ENCODE data around the gene NLRC3. TPM values are rescaled to one million over a fixed set of nuclear protein-coding genes. Genes with fewer than 3 reads are reported as not detected.

NLRC3 gene
- total RNA-seq, 2 experiments from 2014 or later = 12.6 TPM

DNA sequence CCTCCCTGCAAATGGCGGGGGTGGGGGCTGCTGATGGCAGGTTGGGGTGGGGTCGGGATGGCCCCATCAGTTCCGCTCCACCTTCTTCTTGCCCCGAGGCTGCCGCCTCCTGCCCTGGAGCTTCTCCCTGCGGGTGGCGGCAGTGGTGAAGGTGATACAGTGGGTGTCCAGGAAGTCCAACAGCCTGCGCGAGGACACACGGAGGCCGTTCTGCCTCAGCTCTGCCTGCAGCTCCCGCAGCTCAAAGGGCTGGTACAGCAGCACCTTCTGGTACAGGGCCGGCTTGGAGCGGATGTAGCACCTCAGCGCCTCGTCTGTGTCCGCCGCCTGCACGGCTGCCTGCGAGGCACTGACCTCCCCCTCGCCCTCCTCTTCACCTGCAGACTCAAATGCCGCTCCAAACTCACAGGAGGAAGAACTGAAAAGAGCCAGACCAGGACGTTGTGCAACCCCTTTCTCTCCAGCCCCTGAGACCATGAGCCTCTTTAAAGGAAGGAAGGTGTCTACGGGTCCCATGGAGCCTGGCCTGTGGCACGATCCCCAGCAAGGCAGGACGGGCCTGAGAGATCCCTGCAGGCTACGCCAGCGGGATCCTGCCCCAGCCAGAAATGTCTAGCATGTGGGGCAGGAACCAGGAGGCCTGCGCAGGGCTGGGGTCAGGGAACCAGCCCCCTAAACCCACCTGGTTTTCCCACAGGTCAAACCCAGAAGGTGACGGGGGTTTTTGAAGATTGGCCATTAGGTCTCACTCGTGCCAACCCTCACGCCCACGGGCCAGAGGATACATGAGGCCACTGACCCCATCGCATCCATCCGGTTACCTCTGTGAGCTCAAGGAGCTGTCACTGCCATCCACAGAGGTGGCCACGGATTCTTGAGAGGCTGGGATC lies 5.3 kb upstream of the NLRC3 start:
- POLR2A ChIA-PET = no interaction called here
- CTCF ChIA-PET = no interaction called here

DNA sequence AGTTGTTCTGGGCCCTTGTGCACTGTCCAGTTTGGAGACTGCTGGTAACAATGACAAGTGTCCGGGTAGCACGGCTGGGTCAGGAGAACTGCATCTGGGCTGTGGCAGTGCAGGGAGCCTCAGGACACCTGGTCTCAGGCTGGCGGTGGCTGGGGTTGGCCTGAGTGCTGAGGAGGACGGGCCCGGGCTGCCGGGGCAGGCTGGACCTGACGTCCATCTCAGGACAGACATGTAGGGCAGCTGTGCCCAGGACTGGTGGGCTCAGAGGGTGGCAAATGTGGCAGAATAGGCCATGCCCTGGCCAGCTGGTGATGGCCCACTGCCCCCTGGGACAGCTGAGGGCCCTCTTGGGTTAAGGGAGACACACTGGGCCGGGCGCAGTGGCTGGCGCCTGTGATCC lies 4.2 kb upstream of the NLRC3 start:
- ChIA-PET CTCF (no interaction called here), POLR2A (no interaction called here)

GRCh38 chr16:3580686-3581085 lies 3.5 kb upstream of the NLRC3 start:
- CTCF ChIA-PET = interaction anchor here (0.5 kb wide), 1 partner anchor 290 kb away, joined by 4 read pairs; no protein-coding TSS in a partner anchor
- POLR2A ChIA-PET = interaction anchor here (0.6 kb wide), 1 partner anchor 143 kb away, joined by 5 read pairs; no protein-coding TSS in a partner anchor

DNA sequence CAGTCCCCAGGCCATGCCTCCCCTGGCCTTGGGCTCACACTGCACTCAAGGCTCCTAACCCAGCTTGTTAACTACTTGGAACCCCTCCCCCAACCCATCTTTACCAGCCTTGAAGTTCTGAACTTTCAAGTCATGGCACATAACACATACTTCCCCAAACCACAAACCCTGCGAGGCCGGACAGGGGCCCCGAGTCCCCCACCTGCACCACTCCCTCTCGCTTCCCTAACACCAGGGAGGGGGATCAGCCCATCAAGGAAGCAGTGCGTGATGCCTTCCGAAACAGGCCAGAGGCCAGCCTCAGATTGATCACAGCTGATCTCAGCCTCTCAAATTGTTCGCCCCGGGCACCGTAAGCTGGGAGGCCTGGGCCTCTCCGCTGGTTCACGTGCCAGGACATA lies 3.0 kb upstream of the NLRC3 start:
- ChIA-PET POLR2A (interaction anchor here (0.6 kb wide), 1 partner anchor 143 kb away, joined by 5 read pairs; no protein-coding TSS in a partner anchor), CTCF (interaction anchor here (0.5 kb wide), 1 partner anchor 290 kb away, joined by 4 read pairs; no protein-coding TSS in a partner anchor)

GRCh38 chr16:3579776-3580175 lies 2.6 kb upstream of the NLRC3 start:
- ChIA-PET POLR2A (no interaction called here), CTCF (no interaction called here)

GRCh38 chr16:3578610-3579551 lies 1.7 kb upstream of the NLRC3 start:
- ChIA-PET CTCF (no interaction called here), POLR2A (no interaction called here)

DNA sequence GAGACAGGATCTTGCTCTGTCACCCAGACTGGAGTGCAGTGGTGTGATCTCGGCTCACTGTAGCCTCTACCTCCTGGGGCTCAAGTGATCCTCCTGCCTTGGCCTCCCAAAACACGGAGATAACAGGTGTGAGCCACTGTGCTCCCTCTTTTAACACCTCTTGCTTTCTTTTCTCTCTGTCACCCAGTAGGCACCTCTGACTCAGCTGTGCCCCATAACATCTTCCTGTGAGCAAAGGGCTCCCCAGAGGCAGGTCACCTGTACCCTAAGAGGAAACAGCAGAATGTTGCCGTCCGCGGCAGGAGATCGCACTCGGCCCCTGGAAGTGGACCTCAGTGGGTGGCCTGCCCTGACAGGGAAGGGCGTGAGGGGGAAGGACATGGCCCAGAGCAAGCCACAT lies 918 bp upstream of the NLRC3 start:
- CTCF ChIA-PET = no interaction called here
- POLR2A ChIA-PET = interaction anchor here (0.6 kb wide), 1 partner anchor 29 kb away, joined by 3 read pairs; no protein-coding TSS in a partner anchor

- ChIA-PET POLR2A (no interaction called here), CTCF (no interaction called here)
These were observed 992 bp downstream of the NLRC3 start for GRCh38 chr16:3576211-3576610.

- CTCF ChIA-PET = no interaction called here
- POLR2A ChIA-PET = no interaction called here
These were observed 1.7 kb downstream of the NLRC3 start for GRCh38 chr16:3575491-3575890.

DNA sequence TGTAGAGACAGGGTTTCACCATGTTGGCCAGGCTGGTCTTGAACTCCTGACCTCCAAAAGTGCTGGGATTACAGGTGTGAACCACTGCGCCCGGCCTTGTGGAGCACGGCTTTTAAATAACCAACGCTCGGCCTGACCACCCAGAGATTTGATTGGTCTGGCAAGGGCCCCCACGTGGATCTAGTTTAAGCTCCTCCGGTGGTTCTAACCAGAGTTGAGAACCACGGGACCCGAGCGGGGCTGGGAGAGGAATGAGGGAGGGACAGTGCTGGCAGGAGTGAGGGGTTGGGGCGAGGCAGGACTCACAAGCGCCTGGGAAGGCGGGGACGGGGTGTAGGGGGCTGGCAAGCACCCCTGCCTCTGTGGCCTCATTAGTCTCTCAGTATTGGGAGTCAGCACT lies 3.0 kb downstream of the NLRC3 start:
- CTCF ChIA-PET = no interaction called here
- POLR2A ChIA-PET = no interaction called here

GRCh38 chr16:3573146-3573815 lies 3.9 kb downstream of the NLRC3 start:
- ChIA-PET POLR2A (interaction anchor here (0.6 kb wide), 2 partner anchors 394 to 698 kb away, joined by 3 to 7 read pairs; no protein-coding TSS in a partner anchor), CTCF (no interaction called here)

DNA sequence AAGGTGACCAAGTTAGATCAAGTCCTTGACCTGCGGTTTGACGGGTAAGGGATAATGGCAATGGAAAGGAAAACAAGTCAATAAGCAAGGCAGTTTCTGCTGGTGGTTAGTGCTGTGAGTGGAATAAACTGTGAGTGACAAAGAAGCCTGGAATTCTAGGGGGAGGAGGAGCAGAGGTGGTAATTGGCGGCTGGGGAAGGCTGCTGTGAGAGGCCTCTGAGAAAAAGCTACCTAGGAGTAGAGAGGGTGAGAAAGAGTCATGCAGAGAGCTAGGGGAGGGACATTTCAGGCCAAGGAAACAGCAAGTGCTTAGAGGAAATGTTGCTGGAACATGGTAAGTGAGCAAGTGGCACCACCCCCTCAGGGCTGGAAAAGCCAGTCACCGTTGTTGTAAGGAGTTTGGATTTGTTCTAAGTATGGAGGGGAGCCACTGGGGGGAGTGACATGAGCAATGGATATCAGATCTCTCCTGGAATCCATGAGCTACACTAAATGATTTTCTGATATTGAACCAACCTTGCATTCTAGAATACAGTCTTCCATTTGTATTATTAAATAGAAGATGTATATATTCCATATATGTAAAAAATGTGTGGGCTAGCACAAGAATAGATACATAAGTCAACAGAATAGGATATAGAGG lies 6.7 kb downstream of the NLRC3 start:
- CTCF ChIA-PET = interaction anchor here (0.7 kb wide), 2 partner anchors 106 to 188 kb away, joined by 3 to 4 read pairs; no protein-coding TSS in a partner anchor
- POLR2A ChIA-PET = no interaction called here

- CTCF ChIA-PET = no interaction called here
These were observed 7.4 kb downstream of the NLRC3 start for GRCh38 chr16:3569851-3570250.

GRCh38 chr16:3566990-3567389 lies 10.2 kb downstream of the NLRC3 start:
- ChIA-PET POLR2A (interaction anchor here (0.6 kb wide), 1 partner anchor 71 kb away, joined by 4 read pairs; no protein-coding TSS in a partner anchor), CTCF (interaction anchor here (1.0 to 2.0 kb wide), 2 partner anchors 17 to 45 kb away, joined by 4 read pairs; partner anchors contain the start of gene SLX4)

More at GRCh38 chr16:3569851-3570250, 7.4 kb downstream of the NLRC3 start:
- POLR2A ChIA-PET = no interaction called here

GRCh38 chr16:3564889-3565141 lies 12.4 kb downstream of the NLRC3 start:
- CTCF ChIA-PET = interaction anchor here (0.6 kb wide), 1 partner anchor 9 kb away, joined by 4 read pairs; no protein-coding TSS in a partner anchor
- POLR2A ChIA-PET = no interaction called here

DNA sequence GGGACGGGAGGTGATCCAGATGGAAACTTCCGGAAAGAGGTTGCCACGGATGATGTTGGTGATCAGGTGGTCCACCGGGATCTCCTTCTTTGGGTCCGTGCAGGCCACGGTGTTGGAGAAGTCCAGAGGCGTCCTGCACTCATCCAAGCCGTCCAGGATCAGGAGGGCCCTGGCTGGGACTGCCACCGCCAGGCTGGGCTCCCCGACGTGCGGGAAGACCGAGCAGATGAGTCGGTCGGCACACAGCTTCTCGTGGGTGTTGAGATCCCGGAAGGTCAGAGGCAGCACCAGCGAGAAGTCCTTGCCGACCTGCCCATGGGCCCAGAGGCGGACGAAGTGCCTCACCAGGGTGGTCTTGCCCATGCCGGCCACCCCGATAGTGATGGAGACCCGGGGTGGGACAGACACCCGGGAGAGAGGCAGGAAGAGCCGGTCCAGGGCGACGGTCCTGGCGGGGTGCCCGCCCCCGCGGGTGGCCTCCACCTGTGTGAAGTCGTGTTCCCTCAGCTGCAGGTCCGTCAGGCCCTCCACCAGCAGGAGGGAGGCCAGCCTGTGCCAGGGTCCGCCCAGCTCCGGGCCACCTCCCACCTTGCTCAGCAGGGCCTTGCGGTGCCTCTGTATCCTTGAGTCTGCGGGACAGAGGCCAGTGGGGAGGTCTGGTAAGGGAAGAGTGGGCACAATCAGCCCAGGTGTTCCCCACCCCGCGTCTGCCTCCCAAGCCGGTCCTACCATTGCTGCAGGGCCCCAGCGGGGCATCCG lies 12.9 kb downstream of the NLRC3 start:
- ChIA-PET CTCF (no interaction called here), POLR2A (no interaction called here)

GRCh38 chr16:3562914-3563480 lies 14.2 kb downstream of the NLRC3 start:
- POLR2A ChIA-PET = no interaction called here
- CTCF ChIA-PET = interaction anchor here (0.6 kb wide), 1 partner anchor 59 kb away, joined by 3 read pairs; no protein-coding TSS in a partner anchor

DNA sequence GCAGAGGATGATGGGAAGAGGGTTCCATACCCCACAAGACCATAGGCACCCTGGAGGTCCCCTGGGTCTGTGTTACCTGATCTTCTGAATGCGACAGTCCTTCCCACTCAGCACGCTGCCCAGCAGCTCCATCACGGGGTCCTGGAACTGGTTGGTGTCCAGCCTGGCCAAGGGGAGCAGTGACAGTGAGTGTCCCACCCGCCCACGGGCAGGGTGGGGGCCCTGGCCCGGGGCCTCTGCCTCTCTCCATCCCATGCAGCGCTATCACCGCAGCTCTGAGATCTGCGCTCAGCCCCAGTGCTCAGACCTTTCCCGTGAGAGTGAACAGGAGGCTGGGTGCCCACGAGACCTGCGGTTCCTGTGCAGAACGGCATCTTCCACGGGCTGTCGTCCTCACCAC lies 15.6 kb downstream of the NLRC3 start:
- ChIA-PET POLR2A (no interaction called here), CTCF (no interaction called here)

Measured in activated CD8-positive, alpha-beta memory T cell treated with anti-CD3 and anti-CD28 coated beads for 36 hours (primary cell).